IMR-90 (cell line): Measurements from ENCODE around the gene TMEM72. TPM values are rescaled to one million over a fixed set of nuclear protein-coding genes. Genes with fewer than 3 reads are reported as not detected.

ENCODE experiments used
- ATAC-seq: fragments of 200-7000 bp; cut with Tn5 transposase; 2 replicates; pipeline ENCODE4 v1.9.1; 2020; ENCODE audit warnings: low read depth, mild to moderate bottlenecking, moderate library complexity
- BruUV-seq: library from RNA; stranded (reverse); fragments of 400-500 nt; replicated peaks from 2 replicates; lab custom pipeline; 2021; lab: Mats Ljungman, UMichigan
- CTCF ChIA-PET: fragments of 300-600 bp; formaldehyde crosslinking; extraction: SDS; loops from one replicate; lab custom pipeline; 2021; ENCODE audit warnings: antibody characterized with exemption; lab: Yijun Ruan, JAX
- POLR2A ChIA-PET: fragments of 300-600 bp; sonication (Branson Sonifier 250); formaldehyde crosslinking; loops from one replicate; lab custom pipeline; 2022; ENCODE audit warnings: antibody characterized with exemption; ENCODE audit not compliant: unreplicated experiment; lab: Charles Lee
- DNase-seq: peaks from one replicate; pipeline ENCODE4 v3.0.0; 2013
- H2AFZ ChIP-seq: replicated peaks from 2 replicates; pipeline ENCODE3; 2013; ENCODE audit warnings: low read length, mild to moderate bottlenecking; ENCODE audit not compliant: poor library complexity
- H2AK5ac ChIP-seq: 2 replicates; pipeline ENCODE4 v1.6.1; 2013; ENCODE audit warnings: low read depth, low read length, inconsistent platforms
- H2AK9ac ChIP-seq: replicated peaks from 2 replicates; pipeline ENCODE3; 2013; ENCODE audit warnings: mild to moderate bottlenecking, low read depth, low read length, moderate library complexity; ENCODE audit not compliant: poor library complexity
- H2BK120ac ChIP-seq: 2 replicates; pipeline ENCODE4 v1.6.1; 2013; ENCODE audit warnings: low read depth, low read length, inconsistent platforms
- H2BK15ac ChIP-seq: 3 replicates; pipeline ENCODE4 v1.6.1; 2013; ENCODE audit warnings: low read depth, low read length, inconsistent platforms
- H2BK20ac ChIP-seq: 2 replicates; pipeline ENCODE4 v1.6.1; 2013; ENCODE audit warnings: low read depth, mild to moderate bottlenecking, inconsistent platforms, low read length, moderate library complexity
- H2BK5ac ChIP-seq: 2 replicates; pipeline ENCODE4 v1.6.1; 2013; ENCODE audit warnings: mild to moderate bottlenecking, low read depth, low read length, inconsistent platforms; ENCODE audit not compliant: poor library complexity, severe bottlenecking
- H3K14ac ChIP-seq: replicated peaks from 2 replicates; pipeline ENCODE4 v1.6.1; 2013; ENCODE audit warnings: low read depth, low read length, inconsistent platforms
- H3K18ac ChIP-seq: 2 replicates; pipeline ENCODE4 v1.6.1; 2013; ENCODE audit warnings: low read depth, low read length, control low read depth
- H3K23ac ChIP-seq: 2 replicates; pipeline ENCODE4 v1.6.1; 2013; ENCODE audit warnings: low read depth, low read length, inconsistent platforms
- H3K27ac ChIP-seq: 2 replicates; pipeline ENCODE4 v1.5.1; 2013; ENCODE audit warnings: mild to moderate bottlenecking, control low read depth, low read length; ENCODE audit not compliant: insufficient read depth
- H3K27me3 ChIP-seq: 2 replicates; pipeline ENCODE4 v1.6.1; 2013; ENCODE audit warnings: low read length; ENCODE audit not compliant: control insufficient read depth, insufficient read depth
- H3K36me3 ChIP-seq: 2 replicates; pipeline ENCODE4 v1.6.1; 2013; ENCODE audit warnings: low read length, mixed read lengths; ENCODE audit not compliant: control insufficient read depth, insufficient read depth
- H3K4ac ChIP-seq: 2 replicates; pipeline ENCODE4 v1.6.1; 2013; ENCODE audit warnings: low read depth, low read length, inconsistent platforms
- H3K4me1 ChIP-seq: 2 replicates; pipeline ENCODE4 v1.6.1; 2013; ENCODE audit warnings: low read length, mixed read lengths; ENCODE audit not compliant: control insufficient read depth, insufficient read depth
- H3K4me2 ChIP-seq: 2 replicates; pipeline ENCODE4 v1.6.1; 2013; ENCODE audit warnings: low read depth, mild to moderate bottlenecking, control low read depth, low read length, moderate library complexity
- H3K4me3 ChIP-seq: 2 replicates; pipeline ENCODE4 v1.5.1; 2013; ENCODE audit warnings: low read depth, mild to moderate bottlenecking, control low read depth, low read length, moderate library complexity; ENCODE audit not compliant: insufficient read depth
- H3K56ac ChIP-seq: 2 replicates; pipeline ENCODE4 v1.6.1; 2013; ENCODE audit warnings: low read length, inconsistent platforms; ENCODE audit not compliant: insufficient read depth; ENCODE audit errors: extremely low read depth
- H3K79me1 ChIP-seq, 2 experiments: 2 replicates each; pipeline ENCODE4 v1.6.1; 2013; ENCODE audit warnings: low read length in 2 of 2, inconsistent platforms in 1 of 2, low read depth in 1 of 2
- H3K9ac ChIP-seq: 2 replicates; pipeline ENCODE4 v1.6.1; 2013; ENCODE audit warnings: low read depth, low read length, control low read depth
- H3K9me1 ChIP-seq: 2 replicates; pipeline ENCODE4 v1.6.1; 2013; ENCODE audit warnings: low read length, inconsistent platforms; ENCODE audit not compliant: insufficient read depth
- H3K9me3 ChIP-seq: 2 replicates; pipeline ENCODE4 v1.6.1; 2013; ENCODE audit warnings: low read length; ENCODE audit not compliant: control insufficient read depth, insufficient read depth
- H4K20me1 ChIP-seq: 2 replicates; pipeline ENCODE4 v1.6.1; 2013; ENCODE audit warnings: low read length, inconsistent platforms; ENCODE audit not compliant: insufficient read depth
- H4K5ac ChIP-seq: 2 replicates; pipeline ENCODE4 v1.6.1; 2013; ENCODE audit warnings: mild to moderate bottlenecking, low read depth, low read length, control low read depth
- H4K8ac ChIP-seq, 2 experiments: 2 replicates each; pipeline ENCODE4 v1.6.1; 2013; ENCODE audit warnings: low read depth in 2 of 2, low read length in 2 of 2, control low read depth in 1 of 2, inconsistent platforms in 1 of 2
- H4K91ac ChIP-seq: 2 replicates; pipeline ENCODE4 v1.6.1; 2013; ENCODE audit warnings: low read depth, low read length, inconsistent platforms; ENCODE audit not compliant: insufficient read depth
- MAZ ChIP-seq: IDR thresholded peaks from 2 replicates; pipeline ENCODE4 v1.6.1; 2012; ENCODE audit warnings: low read depth, mild to moderate bottlenecking, low read length, improper control_type of control experiment, moderate library complexity, borderline replicate concordance
- NFE2L2 ChIP-seq: fragments of 150-350 bp; IDR thresholded peaks from 2 replicates; pipeline ENCODE4 v1.6.1; 2016; ENCODE audit warnings: low read depth, mild to moderate bottlenecking, low read length
- WGBS, 2 experiments: methylation state at CpG; one replicate each; pipeline versions ENCODE4 v1.1.5 to v1.1.7; 2013; ENCODE audit warnings: missing lambda C conversion rate in 2 of 2; ENCODE audit not compliant: insufficient read length in 1 of 2; ENCODE audit errors: extremely low coverage in 2 of 2; 5-methylcytosine and 5-hydroxymethylcytosine counted together
- dilution Hi-C: fragments of 300-500 bp; cut with HindIII; formaldehyde crosslinking; loops from one replicate; pipeline ENCODE4 v1.14.3; 2018; ENCODE audit warnings: low sequenced_read_pairs; ENCODE audit not compliant: unreplicated experiment
- in situ Hi-C: fragments of 300-500 bp; cut with MboI; formaldehyde crosslinking; loops from 3 replicates; pipeline ENCODE4 v1.14.3; 2019; ENCODE audit warnings: low sequenced_read_pairs, inconsistent platforms, mixed read lengths
- intact Hi-C: fragments of 100-400 bp; cut with micrococcal nuclease; formaldehyde crosslinking; loops from 2 replicates; pipeline ENCODE4 v1.10.0; 2022
- polyA plus RNA-seq, 3 experiments: library from polyadenylated mRNA; depleted of rRNA; stranded (reverse); fragments of >200 nt; gene quantifications; 2 replicates each; pipeline ENCODE4 v1.2.3, GENCODE V29; 2012; ENCODE audit warnings: low replicate concordance in 1 of 3
- total RNA-seq: library from RNA; depleted of rRNA; stranded (reverse); fragments of >200 nt; gene quantifications from 2 replicates; pipeline ENCODE4 v1.2.3, GENCODE V29; 2012

Gene TMEM72
- total and polyA plus RNA-seq, 2 of the 4 experiments (the other 2 are of a cell fraction) = not detected

- Histone ChIP-seq H3K36me3 (peaks cover 8% of the 10 kb centered on the region; the same call in 1 of the 2 replicates), H2AK5ac (no peak overlapping the region), H3K27me3 (no peaks in the 10 kb centered on the region), H2BK20ac (no peak overlapping the region), H4K91ac (no peak overlapping the region), H2AK9ac (no peak overlapping the region), H2AFZ (no peak overlapping the region), H3K14ac (no peak overlapping the region), H3K4ac (no peak overlapping the region), H2BK15ac (no peak overlapping the region), H3K4me1 (peaks cover 13% of the 10 kb centered on the region), H3K79me1 (peaks cover 11 to 27% of the 10 kb centered on the region in 2 experiments; a peak in 3 of 4 replicates), H3K4me2 (no peak overlapping the region), H4K8ac (no peak overlapping the region), H2BK5ac (no peak overlapping the region), H2BK120ac (no peak overlapping the region), H3K27ac (no peak overlapping the region), H3K18ac (no peak overlapping the region), H3K9ac (no peak overlapping the region), H3K4me3 (no peak overlapping the region), H4K20me1 (no peaks in the 10 kb centered on the region), H4K5ac (no peak overlapping the region), H3K56ac (no peak overlapping the region), H3K9me3 (peaks cover 2% of the 10 kb centered on the region; the same call in 1 of the 2 replicates), H3K9me1 (peaks cover 13% of the 10 kb centered on the region), H3K23ac (no peak overlapping the region)
- WGBS, 2 experiments = no CpG with 5 or more reads among the region's 8 CpGs
- no peak for ATAC-seq
- in situ Hi-C loops (no loop called here), dilution Hi-C loops (no loop called here), intact Hi-C loops (no loop called here)
- ChIA-PET CTCF (no interaction called here), POLR2A (no interaction called here)
- no peak for DNase-seq
- BruUV-seq = no TSS peak
- TF ChIP-seq NFE2L2 (no peak), MAZ (no peak)
Measured at GRCh38 chr10:44955413-44956070, 44.4 kb downstream of the TMEM72 start.
